COLO668 (cell line): Measurements from ENCODE around the gene ZSCAN26.

ENCODE experiments used
- DNase-seq: peaks from one replicate; lab custom pipeline; 2025; ENCODE audit not compliant: unreplicated experiment; lab: John Stamatoyannopoulos, UW

ZSCAN26 gene

GRCh38 chr6:28266962-28267694 is at the start of gene ZSCAN26:
TSS of gene ZSCAN26 (plus strand) at chr6:28267143. CDS start at chr6:28271920, 4,777 bp downstream.
- peak; percentile 81 for DNase-seq

- DNase-seq, result no peak
Measured at GRCh38 chr6:28217890-28218289, 49.1 kb upstream of the ZSCAN26 start.

- DNase-seq, result peak; percentile 71
Measured at GRCh38 chr6:28218312-28219248, 48.4 kb upstream of the ZSCAN26 start.

- no peak for DNase-seq
Measured at GRCh38 chr6:28220257-28221133, 46.4 kb upstream of the ZSCAN26 start.

GRCh38 chr6:28224131-28225055 is 42.5 kb upstream of the ZSCAN26 start:
- no peak for DNase-seq

GRCh38 chr6:28225056-28225834 is 41.7 kb upstream of the ZSCAN26 start, which contains the start of gene ZSCAN9:
TSS of gene ZSCAN9 (plus strand) at chr6:28225275. CDS start at chr6:28227085, 1,810 bp downstream.
- peak; percentile 81 for DNase-seq

GRCh38 chr6:28226460-28226859 is 40.5 kb upstream of the ZSCAN26 start:
- DNase-seq, result no peak

- DNase-seq, result no peak
Measured at GRCh38 chr6:28232785-28233184, 34.2 kb upstream of the ZSCAN26 start.

- no peak for DNase-seq
Measured at GRCh38 chr6:28235912-28236452, 31.0 kb upstream of the ZSCAN26 start.

- DNase-seq, result no peak
Measured at GRCh38 chr6:28239636-28240035, 27.3 kb upstream of the ZSCAN26 start.

- no peak for DNase-seq
Measured at GRCh38 chr6:28240471-28240870, 26.5 kb upstream of the ZSCAN26 start.

- DNase-seq, result no peak
Measured at GRCh38 chr6:28243946-28244345, 23.0 kb upstream of the ZSCAN26 start.

GRCh38 chr6:28245206-28245941 is 21.6 kb upstream of the ZSCAN26 start:
- DNase-seq, result no peak

GRCh38 chr6:28248916-28249315 is 18.0 kb upstream of the ZSCAN26 start:
- no peak for DNase-seq

GRCh38 chr6:28250747-28251146 is 16.2 kb upstream of the ZSCAN26 start:
- no peak for DNase-seq

- DNase-seq, result peak; percentile 28
Measured at GRCh38 chr6:28251661-28252008, 15.3 kb upstream of the ZSCAN26 start.

- peak; percentile 84 for DNase-seq
Measured at GRCh38 chr6:28252009-28252975, 14.7 kb upstream of the ZSCAN26 start, which contains the start of gene ZKSCAN4. TSS of gene ZKSCAN4 (minus strand) at chr6:28252269. CDS start at chr6:28251980, 289 bp downstream.
